ENCODE data around the gene POLR3H.
"Not testable (repeated sequence)": the region's sequence is repeated elsewhere in the genome, so short reads cannot be mapped to it uniquely, and the experiment has no call there.

Gene POLR3H

DNA sequence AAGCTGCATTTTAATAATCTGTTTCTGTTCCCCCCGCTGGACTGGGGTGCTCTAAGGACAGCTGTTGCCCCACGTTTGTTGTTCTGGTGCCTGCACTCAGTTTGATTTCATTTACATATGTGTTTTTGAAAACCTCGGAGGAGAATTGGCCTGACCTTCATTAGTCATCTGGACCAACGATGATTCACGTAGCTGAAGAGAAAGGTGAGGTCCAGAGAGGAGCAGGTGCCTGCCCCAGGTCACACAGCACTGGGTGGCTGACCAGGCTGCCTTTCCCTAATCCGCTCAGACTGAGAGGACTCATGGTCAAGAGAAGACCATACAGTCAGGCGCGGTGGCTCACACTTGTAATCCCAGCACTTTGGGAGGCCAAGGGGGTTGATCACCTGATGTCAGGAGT is 20.3 kb upstream of the POLR3H start:
- no peak for DNase-seq (ENCODE audit: low read depth in 2 of 2)

DNA sequence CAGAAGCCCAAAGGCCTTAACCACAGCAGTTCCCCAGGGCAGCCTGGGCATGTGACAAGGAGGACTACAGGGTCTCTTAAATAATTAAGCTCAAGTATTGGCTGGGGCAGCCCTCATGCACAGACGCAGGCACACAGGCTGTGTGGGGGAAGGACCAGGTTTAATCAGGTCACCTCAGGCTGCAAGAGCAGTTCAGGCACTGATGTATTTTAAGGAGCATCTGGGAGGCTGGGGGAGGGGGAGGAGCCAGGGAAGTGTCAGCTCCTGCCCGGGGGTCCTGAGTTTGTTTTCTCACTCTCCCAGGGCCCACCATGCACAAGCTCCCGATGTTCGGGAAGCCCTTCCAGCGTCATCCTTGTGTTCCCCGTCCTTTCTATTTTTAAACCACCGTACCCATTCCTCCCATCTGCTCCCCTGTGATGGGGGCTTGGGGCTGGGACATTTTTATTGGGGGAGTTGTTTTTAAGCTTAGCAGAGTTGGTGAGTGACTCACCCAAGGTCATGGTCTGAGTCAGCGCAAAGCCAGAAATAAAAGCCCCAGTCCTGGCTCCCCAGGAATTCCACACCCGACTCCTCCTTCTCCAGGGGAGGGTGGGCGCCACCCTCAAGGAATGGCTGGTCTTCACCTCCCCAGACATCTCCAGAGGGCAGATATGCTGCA is 18.9 kb upstream of the POLR3H start:
- DNase-seq (ENCODE audit: low read depth in 2 of 2): no peak

DNA sequence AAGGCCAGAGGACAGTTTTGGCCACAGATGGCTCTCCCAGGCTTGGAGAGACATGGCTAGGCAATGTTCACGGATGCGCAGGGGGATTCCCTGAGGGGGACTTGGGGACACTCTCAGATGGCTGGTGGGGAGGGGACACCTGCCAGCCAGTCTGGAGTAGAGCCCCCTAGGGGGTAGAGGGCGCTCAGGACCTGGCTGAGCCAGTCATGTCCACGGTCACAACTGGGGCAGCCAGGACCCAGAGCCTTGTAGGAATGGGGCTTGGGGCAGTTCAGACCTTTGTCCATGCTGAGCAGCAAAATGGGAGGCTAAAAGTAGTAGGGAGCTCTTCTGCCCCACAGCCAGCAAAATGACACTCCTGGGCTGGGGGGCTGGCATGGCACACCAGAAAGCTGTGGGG is 18.2 kb upstream of the POLR3H start:
- DNase-seq (ENCODE audit: low read depth in 2 of 2): no peak

DNA sequence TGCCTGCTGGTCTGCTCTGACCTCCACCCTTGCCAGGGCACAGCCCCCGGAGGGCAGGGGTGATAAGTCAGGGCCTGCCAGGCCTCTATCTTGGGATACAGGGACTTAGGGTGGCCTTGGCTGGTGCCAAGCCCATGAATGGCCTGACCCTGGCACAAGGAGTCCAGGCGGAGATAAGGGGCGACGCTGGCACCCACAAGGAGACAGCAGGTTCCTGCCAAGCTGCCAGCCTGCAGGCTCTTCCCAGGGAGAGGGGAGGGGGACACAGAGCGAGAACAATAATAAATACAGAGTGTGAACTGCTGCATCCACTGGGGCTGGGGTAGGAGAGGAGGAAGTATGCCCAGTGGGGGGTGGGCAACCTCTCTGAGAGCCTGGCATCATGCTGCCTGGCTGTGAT is 17.5 kb upstream of the POLR3H start:
- DNase-seq (ENCODE audit: low read depth in 2 of 2): no peak

DNA sequence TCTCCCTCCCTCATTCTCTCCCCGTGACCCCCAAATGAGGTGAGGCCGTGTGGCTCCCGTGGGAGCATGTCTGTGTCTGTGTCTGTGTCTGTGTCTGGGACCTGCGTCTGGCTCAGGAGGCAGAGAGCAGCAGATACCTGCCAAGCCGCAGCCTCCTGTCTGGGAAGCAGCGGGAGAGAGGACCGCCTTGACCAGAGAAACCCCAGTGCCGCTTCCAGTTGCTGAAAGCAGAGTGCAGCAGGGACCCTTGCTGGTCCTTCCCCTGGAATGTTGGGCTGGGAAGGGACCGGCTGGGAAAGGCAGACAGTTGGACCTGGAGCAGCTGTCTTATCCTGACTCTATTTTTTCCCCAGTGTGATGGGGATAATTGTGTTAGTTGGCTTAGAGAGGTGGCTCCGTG is 17.1 kb upstream of the POLR3H start:
- no peak for DNase-seq (ENCODE audit: low read depth in 2 of 2)

DNA sequence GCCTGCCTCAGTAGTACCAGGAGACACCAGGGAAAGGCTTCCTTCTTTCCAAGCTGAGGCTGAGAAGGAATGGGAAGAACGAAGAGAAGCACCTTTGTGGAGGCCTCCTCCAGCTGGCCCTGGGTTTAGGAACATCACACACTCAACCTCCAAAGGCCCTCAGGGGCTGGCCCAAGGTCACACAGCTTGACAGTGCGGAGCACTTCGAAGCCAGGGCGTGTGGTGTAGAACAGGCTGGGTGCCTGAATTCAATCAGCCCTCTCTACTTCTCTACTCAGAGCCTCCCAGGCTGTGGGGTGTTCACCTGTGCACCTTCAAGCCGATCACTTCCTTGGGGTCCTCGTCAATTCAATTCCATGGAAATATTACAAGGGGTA is 15.8 kb upstream of the POLR3H start:
- DNase-seq (ENCODE audit: low read depth in 2 of 2): no peak

DNA sequence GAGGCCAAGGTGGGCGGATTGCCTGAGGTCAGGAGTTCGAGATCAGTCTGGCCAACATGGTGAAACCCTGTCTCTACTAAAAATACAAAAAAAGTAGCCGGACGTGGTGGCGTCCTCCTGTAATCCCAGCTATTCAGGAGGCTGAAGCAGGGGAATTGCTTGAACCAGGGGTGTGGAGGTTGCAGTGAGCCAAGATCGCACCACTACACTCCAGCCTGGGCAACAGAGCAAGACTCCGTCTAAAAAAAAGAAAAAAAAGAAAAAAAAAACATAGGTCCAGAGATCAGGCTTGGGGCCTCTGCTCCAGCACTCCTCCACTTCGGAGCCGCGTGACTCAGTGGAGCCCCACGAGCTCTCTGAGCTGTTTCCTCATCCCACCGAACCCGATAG is 14.0 kb upstream of the POLR3H start:
- DNase-seq (ENCODE audit: low read depth in 2 of 2): not testable (repeated sequence)

DNA sequence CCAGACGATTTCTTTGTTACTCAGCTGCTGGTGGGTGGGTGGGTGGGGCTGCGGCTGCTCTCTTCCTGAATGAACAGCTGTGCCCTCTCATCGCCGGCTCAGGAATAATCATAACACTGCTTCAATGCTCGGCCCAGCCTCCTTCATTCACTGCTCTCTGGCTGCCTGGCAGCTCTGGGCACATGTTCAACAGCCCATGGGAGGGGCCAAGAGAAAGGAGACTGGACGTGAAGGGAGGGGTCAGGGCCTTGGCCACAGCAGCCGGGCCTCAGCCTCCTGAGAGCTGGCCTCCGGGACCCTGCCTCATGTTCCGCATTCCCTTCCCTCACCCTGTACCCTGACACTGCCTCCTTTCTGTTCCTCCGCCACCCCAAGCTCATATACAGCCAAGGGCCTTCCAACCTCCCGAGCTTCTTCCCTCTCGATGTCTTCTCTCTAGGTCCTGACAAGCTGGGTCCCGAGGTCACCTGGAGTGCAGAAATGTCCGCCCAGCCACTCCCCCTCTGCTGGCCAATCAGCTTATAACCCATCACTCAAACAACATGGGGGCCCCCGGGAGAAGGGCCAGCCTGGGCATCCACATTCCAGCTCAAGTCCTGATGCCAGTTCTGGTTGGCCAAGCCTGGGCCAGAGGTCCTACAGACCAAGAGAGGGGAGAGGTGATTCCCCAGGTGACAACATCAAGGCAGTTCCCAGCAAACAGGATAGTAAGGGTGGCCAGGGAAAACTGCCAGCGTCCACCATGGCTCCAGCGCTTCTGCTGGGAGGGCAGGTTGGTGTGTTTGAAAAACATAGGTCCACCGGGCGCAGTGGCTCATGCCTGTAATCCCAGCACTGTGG is 13.4 kb upstream of the POLR3H start:
- DNase-seq (ENCODE audit: low read depth in 2 of 2): no peak

DNA sequence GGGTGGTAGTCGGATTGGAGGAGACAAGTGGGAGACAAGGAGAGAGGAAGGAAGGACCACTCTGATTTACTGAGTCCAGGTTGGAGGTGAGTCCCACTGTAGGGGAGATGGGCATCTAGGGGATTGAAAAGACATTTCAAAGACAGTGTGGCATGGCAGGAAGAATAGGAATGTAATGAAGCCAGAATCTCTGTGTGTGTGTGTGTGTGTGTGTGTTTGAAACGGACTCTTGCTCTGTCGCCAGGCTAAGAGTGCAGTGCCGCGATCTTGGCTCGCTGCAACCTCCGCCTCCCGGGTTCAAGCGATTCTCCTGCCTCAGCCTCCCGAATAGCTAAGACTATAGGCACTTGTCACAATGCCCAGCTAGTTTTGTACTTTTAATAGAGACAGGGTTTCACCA is 12.3 kb upstream of the POLR3H start:
- DNase-seq (ENCODE audit: low read depth in 2 of 2): no peak

DNA sequence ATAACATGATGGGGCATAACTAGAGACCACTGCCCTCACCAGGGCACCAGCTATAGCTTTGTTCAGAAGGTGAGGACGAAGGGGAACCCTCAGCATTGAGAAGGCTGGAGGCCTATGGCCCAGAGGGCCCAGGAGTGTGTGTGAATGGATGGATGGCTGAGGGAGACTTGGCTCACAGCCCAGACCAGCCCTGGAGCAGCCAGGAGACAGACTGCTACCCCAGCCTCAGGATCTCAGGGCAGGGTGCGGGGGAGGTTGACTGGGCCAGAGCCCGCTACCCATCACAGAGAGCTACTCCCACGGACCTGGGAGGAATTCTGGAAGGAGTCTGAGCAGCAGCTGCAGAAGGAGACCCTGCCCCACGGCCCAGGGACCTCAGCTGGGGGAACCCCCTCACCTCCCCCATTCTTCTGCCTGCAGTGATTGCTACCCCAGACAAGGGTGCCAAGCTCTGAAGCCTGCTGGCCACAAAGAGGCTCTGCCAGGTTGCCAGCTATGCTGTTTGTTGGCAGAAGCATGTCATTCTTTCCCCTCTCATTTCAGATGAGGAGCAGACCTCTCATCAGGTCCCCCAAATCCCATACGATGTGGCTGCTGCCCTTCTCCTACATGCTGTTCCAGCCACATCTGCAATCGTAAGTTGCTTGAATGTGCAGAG is 11.2 kb upstream of the POLR3H start:
- DNase-seq (ENCODE audit: low read depth in 2 of 2): no peak

DNA sequence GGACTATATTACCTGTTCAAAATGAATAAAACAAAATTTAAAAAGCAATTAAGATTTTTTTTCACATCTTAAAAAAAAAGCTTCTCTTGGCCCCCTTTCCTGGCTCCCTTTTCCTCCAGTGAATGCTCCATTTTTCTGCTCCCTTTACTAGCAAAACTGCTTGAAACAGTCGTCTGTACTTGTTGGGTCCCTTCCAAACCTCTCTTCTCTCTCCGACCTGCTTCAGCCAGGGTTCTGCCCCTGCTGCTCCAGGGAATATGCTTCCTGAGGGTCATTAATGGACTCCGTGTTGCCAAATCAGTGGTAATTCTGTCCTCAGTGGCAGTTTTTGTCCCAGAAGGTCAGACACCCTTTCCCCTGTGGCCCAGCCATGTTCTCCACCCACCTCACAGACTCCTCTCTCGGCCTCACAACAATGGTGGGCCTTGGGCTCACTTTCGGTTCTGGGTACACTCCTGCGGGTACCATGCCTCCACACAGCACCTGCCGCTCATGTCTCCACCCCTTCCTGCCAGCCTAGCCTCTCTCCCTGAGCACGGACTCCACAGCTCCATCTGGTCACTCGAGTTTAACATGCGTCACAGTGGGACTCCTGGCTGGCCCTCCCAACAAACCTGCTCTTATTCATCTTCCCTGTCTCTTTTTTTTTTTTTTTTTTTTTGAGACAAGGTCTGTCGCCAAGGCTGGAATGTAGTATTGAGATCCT is 7.8 kb upstream of the POLR3H start:
- no peak for DNase-seq (ENCODE audit: low read depth in 2 of 2)

DNA sequence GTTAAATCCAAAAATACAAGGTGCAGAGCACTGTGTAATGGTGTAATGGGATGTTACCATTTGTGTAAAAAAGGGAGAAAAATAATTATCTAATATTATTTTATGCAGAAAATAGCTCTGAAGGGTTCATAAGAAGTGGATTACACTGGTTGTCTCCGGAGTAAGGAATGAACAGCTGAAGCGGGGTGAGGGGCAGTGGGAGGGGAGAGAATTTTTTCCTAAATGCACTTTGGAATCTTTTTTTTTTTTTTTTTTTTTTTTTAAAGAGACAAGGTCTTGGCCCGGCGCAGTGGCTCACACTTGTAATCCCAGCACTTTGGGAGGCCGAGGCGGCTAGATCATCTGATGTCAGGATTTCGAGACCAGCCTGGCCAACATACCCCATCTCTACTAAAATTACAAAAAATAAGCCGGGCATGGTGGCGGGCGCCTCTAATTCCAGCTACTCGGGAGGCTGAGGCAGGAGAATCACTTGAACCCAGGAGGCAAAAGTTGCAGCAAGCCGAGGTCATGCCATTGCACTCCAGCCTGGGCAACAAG is 6.8 kb upstream of the POLR3H start:
- no peak for DNase-seq (ENCODE audit: low read depth in 2 of 2)

DNA sequence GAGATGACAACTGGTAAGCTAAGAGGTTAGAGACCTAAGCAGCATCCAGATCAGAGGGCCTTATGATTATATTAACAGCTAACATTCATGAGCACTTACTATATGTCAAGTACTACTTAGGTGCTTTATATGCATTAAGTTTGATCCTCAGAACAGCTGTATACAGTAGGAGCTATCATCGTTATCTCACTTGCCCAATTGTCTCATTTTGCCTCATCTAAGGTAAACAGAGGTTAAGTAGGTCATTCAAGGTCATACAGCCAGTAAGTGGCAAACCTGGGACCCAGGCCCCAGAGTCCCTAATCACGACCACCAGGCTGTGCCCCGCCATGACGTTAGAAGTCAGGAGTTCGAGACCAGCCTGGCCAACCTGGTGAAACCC is 4.6 kb upstream of the POLR3H start:
- DNase-seq (ENCODE audit: low read depth in 2 of 2): no peak

DNA sequence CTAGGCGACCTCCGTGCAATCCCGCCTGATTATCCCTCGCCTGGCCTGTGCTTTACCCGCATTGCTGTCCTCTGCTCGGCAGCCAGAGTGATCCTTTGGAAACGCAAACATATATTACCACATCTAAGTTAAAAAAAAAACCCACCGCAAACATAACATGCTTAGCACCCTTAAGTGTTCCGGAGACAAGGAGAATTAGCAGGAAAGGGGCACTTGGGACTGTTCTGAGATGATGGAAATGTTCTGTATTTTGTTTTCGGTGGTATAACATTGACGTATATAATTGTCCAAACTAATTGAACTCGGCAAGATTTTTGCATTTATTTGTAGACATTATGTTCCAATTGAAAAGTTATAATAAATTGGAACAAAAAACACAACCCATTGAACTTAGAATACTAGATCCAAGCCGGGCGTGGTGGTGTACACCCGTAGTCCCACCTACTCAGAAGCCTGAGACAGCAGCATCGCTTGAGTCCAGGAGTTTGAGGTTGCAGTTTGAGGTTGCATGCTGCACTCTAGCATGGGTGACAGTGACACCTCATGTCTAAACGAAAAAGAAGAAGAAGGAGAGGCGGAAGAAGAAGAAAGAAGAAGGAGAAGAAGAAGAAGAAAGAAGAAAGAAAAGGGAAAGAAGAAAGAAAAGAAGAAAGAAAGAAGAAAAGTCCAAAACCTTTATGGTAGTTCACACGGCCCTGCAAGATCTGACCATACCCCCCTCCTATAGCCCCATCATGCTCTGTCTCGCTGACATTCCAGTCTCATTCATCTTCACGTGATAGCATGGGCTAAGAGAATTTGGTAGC is 604 bp upstream of the POLR3H start:
- DNase-seq (ENCODE audit: low read depth in 2 of 2): no peak

DNA sequence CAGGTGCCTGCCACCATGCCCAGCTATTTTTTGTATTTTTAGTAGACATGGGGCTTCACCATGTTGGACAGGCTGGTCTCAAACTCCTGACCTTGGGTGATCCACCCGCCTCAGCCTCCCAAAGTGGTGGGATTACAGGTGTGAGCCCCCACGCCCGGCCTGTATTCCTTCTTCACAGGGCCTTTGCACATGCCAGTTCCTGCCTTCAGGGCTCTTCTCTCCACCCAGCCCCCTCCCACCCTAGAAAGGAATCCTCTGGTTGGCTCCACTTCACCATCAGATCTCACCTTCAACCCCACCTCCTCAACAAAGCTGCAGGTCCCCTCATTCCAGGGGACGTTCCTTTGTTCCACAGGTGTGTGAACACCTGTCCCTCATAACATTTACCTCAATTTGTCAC is 2.0 kb downstream of the POLR3H start:
- DNase-seq (ENCODE audit: low read depth in 2 of 2): no peak

DNA sequence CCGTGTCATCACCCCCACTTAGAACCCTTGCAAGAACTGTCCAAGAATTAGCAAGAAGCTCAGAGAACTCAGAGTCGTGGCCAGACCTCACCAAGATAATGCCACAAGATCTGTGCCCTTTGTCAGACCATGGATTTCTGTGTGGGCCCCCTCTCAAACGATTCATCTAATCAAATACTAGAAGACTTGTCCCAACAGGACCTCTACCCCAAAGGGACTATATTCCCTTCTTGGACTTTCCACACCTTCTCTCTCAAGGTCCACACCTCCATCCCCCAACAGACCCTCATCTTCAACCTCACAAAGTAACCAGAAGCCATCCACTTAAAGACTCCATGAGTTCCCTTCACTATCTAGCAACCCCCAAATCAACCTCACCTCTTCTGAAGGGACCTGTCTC is 2.8 kb downstream of the POLR3H start:
- DNase-seq (ENCODE audit: low read depth in 2 of 2): no peak

DNA sequence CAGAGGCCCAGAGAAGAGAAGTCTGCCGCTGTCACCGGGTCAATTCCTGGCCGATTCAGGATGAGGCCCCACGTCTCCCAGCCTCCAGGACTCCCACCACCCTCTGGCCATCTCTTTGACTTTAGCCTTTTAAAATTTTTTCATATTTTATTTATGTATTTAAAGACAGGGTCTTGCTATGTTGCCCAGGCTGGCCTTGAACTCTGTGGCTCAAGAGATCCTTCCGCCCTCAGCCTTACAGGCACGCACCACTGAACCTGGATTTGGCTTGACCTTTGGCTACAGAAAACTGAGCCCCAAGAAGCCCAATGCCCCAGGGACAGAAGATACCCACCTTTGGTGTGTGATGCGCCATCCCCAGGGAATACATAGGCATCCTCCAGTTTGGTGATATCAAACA is 3.9 kb downstream of the POLR3H start:
- no peak for DNase-seq (ENCODE audit: low read depth in 2 of 2)

DNA sequence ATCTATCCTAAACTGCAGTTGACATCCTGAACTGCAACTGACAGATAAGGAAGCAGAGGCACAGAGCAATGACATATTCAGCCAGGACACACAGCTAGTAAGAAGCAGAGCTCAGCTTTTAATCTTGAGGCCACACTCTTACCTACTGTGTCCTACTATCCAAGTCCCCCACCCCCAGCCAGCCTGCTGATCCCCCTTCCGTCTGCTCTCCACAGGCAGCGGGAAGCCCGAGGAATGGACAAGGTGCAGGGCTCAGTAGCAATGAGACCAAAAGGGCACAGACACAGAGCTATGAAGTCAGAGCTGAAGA is 4.3 kb downstream of the POLR3H start:
- DNase-seq (ENCODE audit: low read depth in 2 of 2): no peak

DNA sequence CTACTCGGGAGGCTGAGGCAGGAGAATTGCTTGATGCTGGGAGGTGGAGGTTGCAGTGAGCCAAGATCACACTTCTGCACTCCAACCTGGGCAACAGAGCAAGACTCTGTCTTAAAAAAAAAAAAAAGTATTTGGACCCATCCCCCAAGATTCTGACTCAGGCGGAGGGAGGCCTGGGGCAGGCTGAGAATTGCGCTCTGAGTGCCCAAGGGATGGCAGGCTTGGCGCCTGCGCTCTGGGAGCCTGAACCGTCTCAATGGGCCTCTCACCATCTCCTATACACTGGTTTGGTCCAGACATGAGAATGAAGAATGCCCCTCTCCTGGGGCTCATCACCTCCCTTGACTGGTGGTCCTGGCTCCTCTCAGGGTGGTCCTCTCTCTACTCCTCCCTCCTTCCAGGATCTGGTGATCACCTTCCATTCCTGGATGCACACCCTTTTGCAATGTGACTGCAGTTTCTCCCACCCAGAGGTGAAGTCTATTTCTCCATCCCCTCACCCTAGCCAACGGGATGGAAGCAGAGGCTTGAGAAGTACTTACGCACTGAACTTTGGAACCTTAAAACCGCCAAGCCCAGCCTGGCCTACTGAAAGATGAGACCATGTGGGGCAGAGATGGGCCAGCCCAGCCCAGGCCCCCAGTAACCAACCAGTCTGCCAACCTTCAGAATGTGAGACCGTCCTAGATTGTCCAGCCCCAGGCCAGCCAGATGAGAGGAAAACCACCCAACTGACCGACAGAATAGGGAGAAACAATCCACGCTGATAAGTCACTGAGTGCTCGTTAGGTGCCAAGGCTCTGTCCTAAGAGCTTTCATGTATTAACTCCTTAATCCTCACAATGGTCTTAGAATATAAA is 4.9 kb downstream of the POLR3H start:
- DNase-seq (ENCODE audit: low read depth in 2 of 2): no peak

DNA sequence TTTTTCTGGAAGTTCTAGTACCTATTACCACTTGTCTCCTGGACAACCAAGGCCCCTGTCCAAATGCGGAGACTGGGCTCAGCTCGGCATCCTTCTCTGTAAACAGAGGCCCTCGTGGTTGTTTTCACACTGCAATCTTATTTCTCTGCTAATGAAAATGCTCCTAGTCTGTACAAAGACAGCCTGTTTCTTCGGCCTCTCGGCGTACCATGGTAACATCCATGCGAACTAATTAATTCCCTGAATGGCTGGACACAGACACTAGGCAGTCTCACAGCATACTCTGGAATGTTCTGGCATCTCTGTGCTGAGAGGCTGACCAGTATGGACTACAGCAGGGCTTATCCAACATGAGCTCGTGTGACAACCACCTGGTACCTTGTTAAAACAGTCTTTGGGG is 5.7 kb downstream of the POLR3H start:
- no peak for DNase-seq (ENCODE audit: low read depth in 2 of 2)

DNA sequence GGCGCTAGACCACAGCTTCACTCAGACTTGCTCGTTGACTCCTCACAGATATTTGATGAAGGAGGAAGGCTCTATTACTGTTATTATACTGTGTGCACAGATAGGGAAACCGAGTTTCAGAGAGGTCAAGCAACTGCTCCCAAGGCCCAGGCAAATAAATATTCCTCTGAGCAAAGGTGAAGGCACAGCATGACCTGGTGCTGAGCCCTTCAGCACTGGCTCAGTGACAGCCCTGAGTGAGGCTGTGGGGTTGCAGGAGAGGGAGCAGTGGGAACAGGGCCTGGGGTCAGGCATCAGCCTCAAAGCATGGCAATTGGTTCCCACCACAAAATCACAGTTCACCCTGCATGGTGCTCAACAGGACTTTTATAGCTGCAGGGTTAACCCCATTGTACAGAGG is 7.1 kb downstream of the POLR3H start:
- DNase-seq (ENCODE audit: low read depth in 2 of 2): no peak
